Cerebellar nuclear complex (tissue), 1 donor: Measurements from ENCODE around the gene NSMCE3.

Source experiments
- DNase-seq, 2 experiments: peaks; one replicate each; lab custom pipeline; 2025; lab: John Stamatoyannopoulos, UW

The NSMCE3 gene

GRCh38 chr15:29269485-29270168 is at the start of gene NSMCE3:
Gene NSMCE3, minus strand, starts transcription at chr15:29269822. Its CDS starts 117 bp downstream, at chr15:29269705.
- DNase-seq, result peak; percentile 7 to 75

DNA sequence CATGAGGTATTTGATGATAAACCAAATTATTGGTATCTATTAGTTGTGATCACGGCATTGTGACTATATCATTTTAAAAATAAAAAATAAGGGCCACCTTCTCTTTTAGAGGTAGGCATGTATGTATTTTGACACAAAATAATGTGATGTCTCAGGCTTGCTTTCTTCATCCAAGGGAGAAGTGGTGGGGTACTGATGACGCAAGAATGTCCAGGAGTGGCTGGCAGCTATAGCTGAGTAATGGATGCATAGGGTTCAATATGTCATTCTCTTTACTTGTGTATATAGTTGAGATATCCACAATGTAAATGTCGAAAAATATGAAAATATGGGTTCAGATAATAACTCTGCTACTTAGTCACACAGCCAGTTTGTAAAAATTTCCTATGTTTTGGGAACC is 46.8 kb upstream of the NSMCE3 start:
- DNase-seq, result no peak

DNA sequence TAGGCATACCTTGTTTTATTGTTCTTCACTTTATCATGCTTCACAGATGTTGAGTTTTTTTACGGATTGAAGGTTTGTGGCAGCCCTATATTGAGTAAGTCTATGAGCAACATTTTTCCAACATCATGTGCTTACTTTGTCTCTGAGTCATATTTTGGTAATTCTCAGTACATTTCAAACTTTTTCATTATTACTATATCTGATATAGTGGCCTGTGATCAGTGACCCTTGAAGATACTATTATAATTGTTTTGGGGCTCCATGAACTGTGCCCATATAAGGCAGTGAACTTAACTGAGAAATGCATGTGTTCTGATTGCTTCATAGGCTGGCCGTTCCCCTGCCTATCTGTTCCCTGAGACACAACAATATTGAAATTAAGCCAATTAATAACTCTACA is 42.8 kb upstream of the NSMCE3 start:
- DNase-seq, result no peak

GRCh38 chr15:29311696-29312095 is 42.1 kb upstream of the NSMCE3 start:
- DNase-seq, result no peak

DNA sequence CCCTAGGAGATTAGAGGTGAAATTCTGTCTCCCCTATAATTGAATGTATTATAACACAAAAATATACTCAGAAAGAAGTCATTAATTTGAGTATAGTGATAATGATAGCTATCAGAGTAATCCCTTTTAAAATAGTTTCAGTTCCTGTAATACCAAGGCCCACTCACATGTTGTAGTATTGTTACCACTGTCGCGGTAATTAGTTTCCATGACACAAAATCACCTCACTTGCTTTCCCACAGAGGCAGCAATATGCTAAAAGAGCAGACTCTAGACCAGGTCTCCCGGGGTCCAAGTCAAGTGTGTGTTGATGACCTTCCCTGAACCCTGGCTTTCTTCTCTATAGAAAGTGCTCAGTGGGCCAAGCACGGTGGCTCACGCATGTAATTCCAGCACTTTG is 39.5 kb upstream of the NSMCE3 start:
- DNase-seq, result no peak

- DNase-seq, result no peak
Measured at GRCh38 chr15:29308299-29308698, 38.7 kb upstream of the NSMCE3 start.

DNA sequence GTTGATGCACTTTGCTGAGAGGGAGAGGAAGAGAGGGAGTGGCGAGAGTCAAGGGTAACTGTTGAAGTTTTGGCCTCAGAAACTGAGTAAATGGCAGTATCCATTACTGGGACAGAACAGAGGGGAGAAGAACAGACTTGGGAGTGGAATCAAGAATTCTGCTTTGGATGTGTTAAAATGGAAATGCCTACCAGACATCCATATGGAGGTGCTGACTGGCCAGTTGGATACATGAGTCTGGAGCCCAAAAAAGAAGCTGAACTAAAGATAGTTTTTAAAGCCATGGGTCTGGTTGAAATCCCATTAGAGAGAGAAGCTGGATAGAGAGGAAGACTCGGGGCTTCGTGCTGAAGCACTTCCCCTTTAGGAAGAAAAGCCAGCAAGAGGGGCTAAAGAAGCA is 35.9 kb upstream of the NSMCE3 start:
- DNase-seq, result no peak

DNA sequence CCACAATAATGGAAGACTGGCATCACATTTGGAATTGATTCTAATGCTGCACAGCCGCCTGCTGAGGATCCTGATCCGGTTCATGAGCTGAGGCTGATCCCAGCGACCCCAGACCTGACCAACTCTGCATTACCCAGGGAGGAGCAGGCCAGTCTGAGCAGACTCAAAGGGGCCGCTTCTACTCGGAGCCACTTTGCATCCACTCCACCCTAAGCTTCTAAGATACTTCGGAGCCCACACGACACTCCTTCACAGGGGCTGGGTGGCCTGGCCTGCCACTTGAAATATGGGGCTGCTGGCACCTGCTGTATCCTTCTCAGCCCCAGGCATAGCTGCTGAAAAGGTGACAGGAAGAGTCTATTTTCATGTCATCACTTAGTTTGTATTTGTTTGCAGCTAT is 33.2 kb upstream of the NSMCE3 start:
- no peak for DNase-seq

DNA sequence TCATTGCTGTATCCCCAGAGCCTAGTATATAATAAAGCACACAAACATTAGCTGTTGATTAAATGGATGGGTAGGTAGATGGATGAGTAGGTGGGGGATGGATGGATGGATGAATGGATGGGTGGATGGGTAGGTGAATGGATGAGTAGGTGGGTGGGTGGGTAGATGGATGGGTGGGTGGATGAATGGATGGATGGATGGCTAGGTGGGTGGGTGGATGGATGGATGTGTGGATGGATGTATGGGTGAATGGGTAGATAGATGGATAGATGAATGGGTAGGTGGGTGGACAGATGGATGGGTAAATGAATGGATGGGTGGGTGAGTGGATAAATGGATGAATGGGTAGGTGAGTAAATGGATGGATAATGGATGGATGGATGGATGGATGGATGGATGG is 30.2 kb upstream of the NSMCE3 start:
- DNase-seq, result no peak

GRCh38 chr15:29299331-29299730 is 29.7 kb upstream of the NSMCE3 start:
- no peak for DNase-seq

DNA sequence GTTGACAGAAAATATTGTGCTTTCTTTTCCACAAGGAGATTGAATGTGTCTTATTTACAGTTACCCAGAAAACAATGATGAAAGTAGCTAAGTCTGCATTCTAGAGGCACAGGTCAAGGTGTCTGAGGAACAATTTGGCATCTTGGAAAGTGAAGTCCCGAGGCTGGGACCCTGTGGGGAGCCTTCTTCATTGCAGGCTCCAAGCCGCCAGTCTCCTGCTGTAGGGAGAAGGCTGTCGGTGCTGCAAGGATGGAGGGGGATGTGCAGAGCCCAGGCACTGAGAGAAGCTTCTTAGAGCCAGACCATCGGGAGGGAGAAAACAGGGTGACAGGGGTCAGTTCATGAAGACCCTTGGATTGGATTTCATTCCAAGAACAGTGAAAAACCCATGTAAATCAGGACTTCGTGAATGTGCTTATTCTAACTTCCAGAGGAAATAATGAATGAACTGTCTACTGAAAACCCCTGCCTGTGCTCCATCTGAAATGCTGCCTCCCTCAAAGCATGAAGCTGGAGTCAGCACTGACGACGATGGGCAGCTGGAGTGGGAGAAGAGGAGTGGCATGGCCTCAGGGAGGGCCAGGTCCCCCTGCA is 25.2 kb upstream of the NSMCE3 start:
- no peak for DNase-seq

GRCh38 chr15:29291067-29291845 is 21.6 kb upstream of the NSMCE3 start:
- DNase-seq, result no peak

DNA sequence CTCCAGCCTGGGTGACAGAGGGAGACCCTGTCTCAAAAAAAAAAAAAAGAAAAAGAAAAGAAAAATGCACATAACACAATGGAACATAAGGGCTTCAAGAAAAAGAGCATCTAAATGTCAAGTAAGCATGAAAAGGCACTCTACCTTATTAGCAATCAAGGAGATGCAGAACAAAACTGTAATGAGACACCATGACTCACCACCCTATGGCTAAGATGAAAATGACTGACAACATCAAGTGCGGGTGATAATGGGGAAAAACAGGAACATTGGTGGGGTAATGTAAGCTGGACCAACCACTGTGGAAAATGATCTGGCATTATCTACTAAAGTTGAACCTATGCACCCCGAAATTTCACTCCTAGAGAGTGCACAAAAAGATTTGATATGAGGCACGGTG is 19.6 kb upstream of the NSMCE3 start:
- no peak for DNase-seq

DNA sequence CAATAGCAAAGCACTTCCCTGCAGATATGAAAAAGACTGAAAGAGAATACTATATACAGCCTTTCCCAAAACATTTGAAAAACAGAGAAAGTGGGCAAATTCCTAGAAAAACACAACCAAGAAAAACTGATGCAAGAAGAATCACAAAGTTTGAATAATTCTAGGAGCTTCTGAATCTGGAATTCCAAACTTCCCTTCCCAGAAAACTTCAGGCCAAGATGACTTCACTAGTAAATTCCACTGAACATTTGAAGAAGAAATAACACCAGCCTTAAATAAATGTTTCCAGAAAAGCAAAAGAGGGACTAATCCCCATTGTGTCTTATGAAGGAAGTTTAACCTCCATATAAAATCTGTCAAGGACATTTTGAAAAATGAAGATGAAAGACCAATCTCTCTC is 15.8 kb upstream of the NSMCE3 start:
- no peak for DNase-seq

GRCh38 chr15:29283381-29283780 is 13.8 kb upstream of the NSMCE3 start:
- no peak for DNase-seq

GRCh38 chr15:29280514-29280913 is 10.9 kb upstream of the NSMCE3 start:
- DNase-seq, result no peak

DNA sequence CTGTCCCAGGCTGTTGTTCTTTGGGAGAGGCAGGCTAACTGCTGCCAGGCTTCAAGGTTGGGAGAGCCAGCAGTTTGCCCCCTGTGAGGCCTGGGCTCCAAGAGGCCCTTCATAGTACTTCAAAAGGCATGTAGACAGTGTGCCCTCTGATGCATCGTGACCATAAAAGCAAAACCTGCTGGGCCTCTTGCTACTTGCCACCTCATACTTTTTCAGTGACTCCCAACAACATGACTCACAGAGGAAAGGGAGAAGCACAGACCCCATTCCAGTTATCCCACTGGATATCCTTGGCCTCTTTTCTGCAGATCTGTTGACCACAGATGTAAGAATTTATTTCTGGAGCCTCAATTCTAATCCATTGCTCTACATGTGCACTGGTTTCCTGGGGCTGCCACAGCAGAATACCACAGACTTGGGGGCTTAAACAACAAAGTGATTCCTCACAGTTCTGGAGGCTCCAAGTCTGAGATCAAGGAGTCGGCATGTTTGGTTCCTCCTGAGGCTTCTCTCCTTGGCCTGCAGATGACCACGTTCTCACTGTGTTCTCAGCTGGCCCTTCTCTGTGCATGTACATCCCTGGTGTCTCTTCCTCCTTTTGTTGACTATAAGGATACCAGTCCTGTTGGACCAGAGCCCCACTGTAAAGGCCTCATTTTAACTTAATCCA is 8.9 kb upstream of the NSMCE3 start:
- no peak for DNase-seq

DNA sequence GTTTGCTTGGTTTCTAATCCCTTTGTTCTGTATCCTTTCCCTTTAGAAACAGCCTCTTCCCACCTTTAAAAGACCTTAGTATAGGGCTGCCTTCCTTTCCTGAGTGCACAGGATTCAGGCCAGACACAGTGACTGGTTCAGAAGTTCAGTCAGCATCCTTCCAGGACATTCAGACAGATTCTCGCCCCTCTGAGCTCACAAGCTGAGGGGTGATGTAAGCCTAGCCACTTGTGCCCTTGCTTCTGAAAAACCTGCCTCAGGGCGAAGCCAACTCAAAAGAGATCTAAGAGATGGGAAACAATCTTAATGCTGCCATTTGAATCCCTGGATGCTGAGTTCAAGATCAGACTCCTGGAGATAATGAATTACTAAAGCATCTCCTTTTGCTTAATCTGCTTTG is 6.7 kb upstream of the NSMCE3 start:
- DNase-seq, result no peak

GRCh38 chr15:29275855-29276254 is 6.2 kb upstream of the NSMCE3 start:
- no peak for DNase-seq

DNA sequence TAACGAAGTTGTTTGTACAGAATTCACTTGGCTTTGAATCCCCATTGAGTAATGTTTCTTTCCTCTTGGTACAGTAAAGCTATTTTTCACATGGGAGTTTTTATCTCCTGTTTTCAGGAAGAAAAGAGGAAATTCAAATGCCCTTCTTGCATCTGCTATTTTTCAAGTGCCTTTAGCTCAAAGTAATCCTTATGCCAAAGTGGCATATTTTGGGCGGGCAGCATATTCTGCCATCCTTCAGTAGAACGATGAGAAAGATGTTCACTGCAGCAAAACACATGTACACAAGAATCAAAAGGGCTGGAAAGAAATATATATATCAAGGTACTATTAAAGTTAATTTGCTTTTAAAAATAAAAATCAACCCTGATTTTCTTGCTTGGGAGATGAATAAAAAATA is 5.3 kb upstream of the NSMCE3 start:
- no peak for DNase-seq

- no peak for DNase-seq
Measured at GRCh38 chr15:29272219-29272618, 2.6 kb upstream of the NSMCE3 start.

DNA sequence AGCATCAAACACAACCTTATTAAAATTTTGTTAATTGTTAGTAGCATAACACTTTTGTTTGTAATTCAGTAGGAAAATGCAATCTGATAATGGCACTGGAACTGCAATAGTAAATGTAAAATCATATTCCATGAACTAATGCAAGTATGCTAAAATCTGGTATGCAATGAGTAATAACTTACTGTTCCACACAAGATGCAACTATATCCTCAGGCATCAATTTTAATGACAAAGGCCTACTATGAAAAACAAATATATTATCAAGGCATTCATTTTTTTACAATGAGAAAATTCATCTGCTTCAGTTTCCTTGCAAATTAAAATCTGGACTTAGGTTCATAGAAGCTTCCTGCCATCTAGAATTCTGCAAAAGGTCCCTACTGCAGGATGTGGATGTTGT is 1.4 kb upstream of the NSMCE3 start:
- no peak for DNase-seq
